Astrocyte of the spinal cord (primary cell): Measurements from ENCODE around the gene LHX5.

ENCODE experiments used
- DNase-seq: peaks from one replicate; pipeline ENCODE4 v3.0.0; 2011; ENCODE audit warnings: low read depth, low spot score
- H3K4me3 ChIP-seq: 2 replicates; pipeline ENCODE4 v1.5.1; 2011; ENCODE audit warnings: low read depth, mild to moderate bottlenecking, low read length, moderate library complexity
- in situ Hi-C: cut with HindIII; loops from 2 replicates; pipeline ENCODE4 v1.10.0; 2017; ENCODE audit warnings: low sequenced_read_pairs
- TF ChIP-seq, protein P1 (sequence below): IDR thresholded peaks from 2 replicates; pipeline ENCODE4 v1.5.1; 2012; ENCODE audit warnings: low read depth, mild to moderate bottlenecking, low read length, inconsistent platforms

LHX5 gene

DNA sequence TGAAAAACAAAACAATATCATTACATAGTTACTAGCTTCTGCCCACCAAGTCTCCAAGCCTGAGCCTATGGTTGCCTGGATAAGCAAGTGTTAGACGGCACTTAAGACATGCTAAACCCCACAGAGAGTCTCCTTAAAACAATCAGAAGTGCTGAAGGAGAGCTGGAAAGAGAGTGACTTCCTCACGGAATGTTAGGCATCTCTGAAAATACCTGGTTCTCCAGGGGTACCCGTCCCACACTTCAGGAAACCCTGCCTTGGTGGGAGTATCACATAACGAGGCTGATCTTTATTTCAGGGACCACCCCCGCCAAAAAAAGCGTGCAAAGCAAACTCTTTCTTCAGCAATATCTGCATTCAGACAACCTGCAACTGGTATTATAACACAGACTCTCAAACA, 18.3 kb downstream of the LHX5 start:
- no peak overlapping the region for H3K4me3 ChIP-seq
- in situ Hi-C loops = no loop called here
- no peak for DNase-seq
- TF ChIP-seq, protein P1, sequence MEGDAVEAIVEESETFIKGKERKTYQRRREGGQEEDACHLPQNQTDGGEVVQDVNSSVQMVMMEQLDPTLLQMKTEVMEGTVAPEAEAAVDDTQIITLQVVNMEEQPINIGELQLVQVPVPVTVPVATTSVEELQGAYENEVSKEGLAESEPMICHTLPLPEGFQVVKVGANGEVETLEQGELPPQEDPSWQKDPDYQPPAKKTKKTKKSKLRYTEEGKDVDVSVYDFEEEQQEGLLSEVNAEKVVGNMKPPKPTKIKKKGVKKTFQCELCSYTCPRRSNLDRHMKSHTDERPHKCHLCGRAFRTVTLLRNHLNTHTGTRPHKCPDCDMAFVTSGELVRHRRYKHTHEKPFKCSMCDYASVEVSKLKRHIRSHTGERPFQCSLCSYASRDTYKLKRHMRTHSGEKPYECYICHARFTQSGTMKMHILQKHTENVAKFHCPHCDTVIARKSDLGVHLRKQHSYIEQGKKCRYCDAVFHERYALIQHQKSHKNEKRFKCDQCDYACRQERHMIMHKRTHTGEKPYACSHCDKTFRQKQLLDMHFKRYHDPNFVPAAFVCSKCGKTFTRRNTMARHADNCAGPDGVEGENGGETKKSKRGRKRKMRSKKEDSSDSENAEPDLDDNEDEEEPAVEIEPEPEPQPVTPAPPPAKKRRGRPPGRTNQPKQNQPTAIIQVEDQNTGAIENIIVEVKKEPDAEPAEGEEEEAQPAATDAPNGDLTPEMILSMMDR = no peak

DNA sequence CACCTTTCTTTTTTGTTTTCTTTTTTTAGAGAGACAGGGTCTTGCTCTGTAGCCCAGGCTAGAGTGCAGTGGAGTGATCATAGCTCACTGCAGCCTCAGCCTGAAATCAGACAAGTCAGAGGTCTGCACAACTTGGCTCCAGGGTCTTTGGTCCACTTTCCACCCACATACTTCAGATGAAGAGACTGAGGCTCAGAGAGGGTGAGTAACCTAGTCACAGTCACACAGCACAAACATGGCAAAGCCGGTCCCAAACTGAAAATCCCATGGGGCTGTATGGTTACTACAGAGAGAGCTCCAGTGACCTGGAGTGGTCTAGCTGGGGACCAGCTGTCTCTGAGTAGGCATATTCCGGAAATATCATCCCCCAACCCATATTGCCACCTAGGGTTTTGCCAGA, 19.2 kb downstream of the LHX5 start:
- no peak overlapping the region for H3K4me3 ChIP-seq
- TF ChIP-seq, protein P1 = no peak
- DNase-seq = no peak
- in situ Hi-C loops = no loop called here

DNA sequence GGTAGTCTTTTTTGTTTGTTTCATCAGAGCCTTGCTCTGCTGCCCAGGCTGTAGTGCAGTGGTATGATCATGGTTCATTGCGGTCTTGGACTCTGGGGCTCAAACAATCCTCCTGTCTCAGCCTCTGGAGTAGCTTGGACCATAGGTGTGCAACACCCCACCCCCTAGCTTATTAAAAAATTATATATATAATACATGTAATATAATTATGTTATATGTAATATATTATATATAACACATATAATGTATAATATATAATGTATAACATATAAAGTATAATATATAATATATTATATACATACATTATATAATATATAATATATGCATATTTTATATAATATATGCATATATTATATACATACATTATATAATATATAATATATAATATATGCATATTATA, 21.8 kb downstream of the LHX5 start:
- DNase-seq = no peak

DNA sequence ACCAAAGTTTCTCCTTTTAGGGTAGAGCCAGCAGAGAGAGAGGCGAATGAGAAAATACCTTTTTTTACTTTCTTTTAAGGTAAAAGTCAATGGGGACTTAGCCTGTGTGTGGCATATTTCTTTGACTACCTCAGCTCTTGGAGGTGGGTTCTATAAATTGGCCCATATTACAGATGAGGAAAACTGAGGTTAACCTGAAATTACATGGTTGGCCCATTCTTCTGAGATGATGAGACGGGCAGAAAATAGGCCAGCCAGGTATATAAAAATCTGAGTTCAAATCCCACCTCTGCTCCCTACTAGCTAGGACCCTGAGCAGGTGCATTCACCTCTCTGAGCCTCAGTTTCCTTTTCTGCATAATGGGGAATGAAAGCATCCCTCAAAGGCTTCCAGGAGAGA, 22.4 kb downstream of the LHX5 start:
- no peak for DNase-seq
- in situ Hi-C loops = no loop called here
- TF ChIP-seq, protein P1 = no peak
- no peak overlapping the region for H3K4me3 ChIP-seq

More for the DNA sequence above, 21.8 kb downstream of the LHX5 start:
- H3K4me3 ChIP-seq = no peak overlapping the region
- in situ Hi-C loops = no loop called here
- TF ChIP-seq, protein P1 = no peak

DNA sequence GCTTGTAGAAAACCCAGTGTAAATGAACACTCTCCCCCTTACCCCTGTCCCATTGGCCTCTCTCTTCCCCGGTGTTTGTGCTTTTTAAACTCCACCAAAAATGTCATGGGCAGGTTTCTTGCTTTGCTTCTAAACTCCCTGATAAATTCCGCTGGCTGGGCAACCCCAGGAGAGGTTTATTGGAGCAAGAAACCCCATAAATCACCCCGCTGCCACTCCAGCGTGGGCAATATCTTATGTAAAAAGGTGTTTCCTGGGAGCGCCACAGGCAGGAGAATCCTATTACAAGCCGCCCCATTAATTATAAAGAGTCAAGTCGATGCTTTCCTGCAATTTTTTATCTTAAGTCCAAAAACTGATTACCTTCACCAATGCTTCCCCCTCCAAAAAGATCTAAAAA, 22.8 kb downstream of the LHX5 start:
- TF ChIP-seq, protein P1 = no peak
- in situ Hi-C loops = no loop called here
- H3K4me3 ChIP-seq = no peak overlapping the region
- no peak for DNase-seq

DNA sequence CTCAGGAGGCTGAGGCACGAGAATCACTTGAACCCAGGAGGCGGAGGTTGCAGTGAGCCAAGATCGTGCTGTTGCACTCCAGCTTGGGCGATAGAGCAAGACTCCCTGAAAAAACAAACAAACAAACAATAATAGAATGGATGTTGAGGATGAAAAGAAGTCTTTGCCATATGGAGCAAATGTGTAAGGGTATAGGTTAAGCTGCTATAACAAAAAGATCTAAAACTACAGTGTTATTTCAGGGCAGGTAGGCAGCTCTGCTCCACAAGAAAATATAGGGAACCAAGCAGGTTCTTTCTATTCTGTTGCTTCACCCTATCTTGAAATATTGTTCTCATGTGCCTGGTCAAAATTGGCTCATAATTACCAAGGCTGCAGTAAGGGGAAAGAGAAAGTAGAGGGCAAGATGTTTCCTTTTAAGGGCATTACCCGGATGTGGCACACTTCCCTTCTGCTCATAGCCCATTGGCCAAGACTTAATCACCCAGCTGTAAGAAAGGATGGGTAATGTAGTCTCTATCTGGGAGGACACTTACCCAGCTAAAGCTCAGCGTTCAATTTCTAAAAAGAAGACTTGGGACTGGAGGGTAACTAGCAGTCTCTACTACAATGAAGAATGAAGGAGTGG, 26.0 kb downstream of the LHX5 start:
- H3K4me3 ChIP-seq = no peak overlapping the region
- in situ Hi-C loops = no loop called here
- no peak for DNase-seq
- TF ChIP-seq, protein P1 = no peak
